HG02798 (cell line): Measurements from ENCODE around the gene GPRC5D.

ENCODE experiments used
- ATAC-seq: cut with Tn5 transposase; IDR thresholded peaks from one replicate; pipeline ENCODE4 v1.9.1; 2021; ENCODE audit warnings: mild to moderate bottlenecking; ENCODE audit not compliant: unreplicated experiment, poor library complexity

The GPRC5D gene

GRCh38 chr12:12891080-12891880, 60.7 kb downstream of the GPRC5D start, which contains the start of gene GPRC5A:
GPRC5A (plus strand) TSS chr12:12891562; CDS start chr12:12908250, 16,688 bp downstream.
- ATAC-seq = no peak
